ENCODE measurements around the gene SMARCD3. TPM values are rescaled to one million over a fixed set of nuclear protein-coding genes. Genes with fewer than 3 reads are reported as not detected.

The SMARCD3 gene
- total RNA-seq, 2 experiments from 2014 or later = 1.5 to 1.9 TPM

DNA sequence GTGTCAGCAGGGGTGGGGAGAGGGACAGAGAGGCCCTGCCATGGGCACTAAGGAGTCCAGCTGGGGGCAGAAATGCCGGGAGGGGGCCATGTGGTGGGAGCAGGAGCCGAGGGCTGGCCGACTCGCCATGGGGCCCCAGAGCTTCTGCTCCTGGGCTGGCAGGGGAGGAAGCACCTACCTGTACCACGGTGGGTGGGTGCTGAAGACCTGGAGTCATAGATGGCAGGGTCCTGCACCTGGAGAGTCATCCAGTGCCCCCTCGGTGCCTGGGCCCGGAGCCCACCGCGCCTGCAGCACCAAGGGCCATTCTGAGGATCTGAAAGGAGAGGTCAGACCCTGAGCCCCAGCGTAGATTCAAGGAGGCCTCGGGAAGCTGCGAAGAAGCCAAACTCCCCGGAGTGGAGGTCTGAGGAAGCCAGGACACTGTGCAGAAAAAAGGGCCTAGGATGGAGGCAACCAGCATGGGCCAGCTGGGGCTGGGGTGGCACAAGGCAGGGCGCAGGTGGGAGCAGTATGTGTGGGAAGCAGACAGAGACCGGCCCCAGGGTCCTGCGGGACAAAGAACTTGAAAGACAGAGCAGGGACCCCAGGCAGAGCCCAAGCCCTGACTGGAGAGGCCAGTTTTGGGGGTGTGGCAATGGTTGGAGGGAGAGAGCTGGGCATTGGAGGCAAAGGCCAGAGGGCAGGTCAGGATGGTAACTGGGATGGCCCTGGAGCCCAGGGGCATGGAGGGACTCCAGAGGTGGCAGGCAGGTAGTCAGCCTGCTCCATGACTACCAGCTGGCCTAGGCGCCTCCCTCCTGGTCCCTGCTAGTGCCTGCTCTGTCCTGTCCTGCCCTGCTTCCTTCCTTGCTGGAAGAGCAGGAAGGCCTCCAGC lies 26.7 kb upstream of the SMARCD3 start:
- BruUV-seq (replicated peaks) = no TSS peak
- intact Hi-C loops (cut with micrococcal nuclease; ENCODE audit: unreplicated experiment) = no loop called here
- Histone ChIP-seq H3K4me3 (ENCODE audit: low read depth, low read length, poor library complexity, severe bottlenecking) (no peak overlapping the region), H3K9me2 (ENCODE audit: insufficient read depth, low read length) (no peaks in the 10 kb centered on the region), H3K36me3 (ENCODE audit: insufficient read depth, low read length) (no peaks in the 10 kb centered on the region), H2AFZ (ENCODE audit: low read length) (no peak overlapping the region), H4K20me1 (ENCODE audit: insufficient read depth, low read length) (no peaks in the 10 kb centered on the region), H3K27ac (ENCODE audit: low read depth, low read length, poor library complexity, severe bottlenecking) (no peak overlapping the region), H3K4me2 (ENCODE audit: low read length) (no peak overlapping the region), H3K4me1 (ENCODE audit: insufficient read depth, low read length, poor library complexity, severe bottlenecking) (peaks cover 12% of the 10 kb centered on the region), H3K79me2 (ENCODE audit: insufficient read depth, low read depth, low read length) (no peaks in the 10 kb centered on the region), H3K9me3 (ENCODE audit: low read length) (no peaks in the 10 kb centered on the region)
- TF ChIP-seq, protein P1, sequence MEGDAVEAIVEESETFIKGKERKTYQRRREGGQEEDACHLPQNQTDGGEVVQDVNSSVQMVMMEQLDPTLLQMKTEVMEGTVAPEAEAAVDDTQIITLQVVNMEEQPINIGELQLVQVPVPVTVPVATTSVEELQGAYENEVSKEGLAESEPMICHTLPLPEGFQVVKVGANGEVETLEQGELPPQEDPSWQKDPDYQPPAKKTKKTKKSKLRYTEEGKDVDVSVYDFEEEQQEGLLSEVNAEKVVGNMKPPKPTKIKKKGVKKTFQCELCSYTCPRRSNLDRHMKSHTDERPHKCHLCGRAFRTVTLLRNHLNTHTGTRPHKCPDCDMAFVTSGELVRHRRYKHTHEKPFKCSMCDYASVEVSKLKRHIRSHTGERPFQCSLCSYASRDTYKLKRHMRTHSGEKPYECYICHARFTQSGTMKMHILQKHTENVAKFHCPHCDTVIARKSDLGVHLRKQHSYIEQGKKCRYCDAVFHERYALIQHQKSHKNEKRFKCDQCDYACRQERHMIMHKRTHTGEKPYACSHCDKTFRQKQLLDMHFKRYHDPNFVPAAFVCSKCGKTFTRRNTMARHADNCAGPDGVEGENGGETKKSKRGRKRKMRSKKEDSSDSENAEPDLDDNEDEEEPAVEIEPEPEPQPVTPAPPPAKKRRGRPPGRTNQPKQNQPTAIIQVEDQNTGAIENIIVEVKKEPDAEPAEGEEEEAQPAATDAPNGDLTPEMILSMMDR (conservative IDR thresholded peaks at IDR 0.05; ENCODE audit: low read length) = no peak
- TF ChIP-seq EZH2phosphoT487 (IDR thresholded peaks at IDR 0.05; ENCODE audit: borderline replicate concordance, low read depth, low read length) = no peak
- ChIA-PET CTCF (ENCODE audit: unreplicated experiment) (no interaction called here), POLR2A (interaction anchor here (0.6 to 0.9 kb wide), 2 partner anchors 11 to 170 kb away, joined by 5 read pairs; no protein-coding TSS in a partner anchor)
- DNase-seq (ENCODE audit: low spot score) = no peak

DNA sequence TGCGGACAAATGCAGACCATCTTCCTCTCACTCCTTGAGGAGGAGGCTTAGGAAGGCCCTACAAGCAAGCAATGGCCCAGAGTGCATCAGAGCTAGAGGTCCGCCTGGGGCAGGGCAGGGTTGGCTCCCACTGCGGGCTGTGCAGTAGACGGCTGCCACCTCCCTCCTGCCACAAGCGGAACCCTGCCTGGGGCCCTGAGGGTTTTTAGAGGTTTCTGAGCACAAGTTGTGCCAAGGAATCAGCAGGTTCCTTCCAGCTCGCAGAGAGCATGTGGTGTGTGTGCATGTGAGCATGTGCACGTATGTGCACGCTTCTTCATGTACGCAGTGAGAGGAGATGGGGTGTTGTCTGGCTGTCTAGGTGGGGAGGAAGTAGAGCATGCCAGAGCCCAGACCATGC lies 25.9 kb upstream of the SMARCD3 start:
- H2AFZ ChIP-seq (ENCODE audit: low read length) = no peak overlapping the region
- no peaks in the 10 kb centered on the region for H3K79me2 ChIP-seq (ENCODE audit: insufficient read depth, low read depth, low read length)
- intact Hi-C loops (cut with micrococcal nuclease; ENCODE audit: unreplicated experiment) = no loop called here
- H3K4me1 ChIP-seq (ENCODE audit: insufficient read depth, low read length, poor library complexity, severe bottlenecking) = peaks cover 12% of the 10 kb centered on the region
- no peak overlapping the region for H3K27ac ChIP-seq (ENCODE audit: low read depth, low read length, poor library complexity, severe bottlenecking)
- no TSS peak for BruUV-seq (replicated peaks)
- ChIA-PET CTCF (ENCODE audit: unreplicated experiment) (no interaction called here), POLR2A (no interaction called here)
- H3K4me3 ChIP-seq (ENCODE audit: low read depth, low read length, poor library complexity, severe bottlenecking) = no peak overlapping the region
- no peaks in the 10 kb centered on the region for H3K36me3 ChIP-seq (ENCODE audit: insufficient read depth, low read length)
- no peaks in the 10 kb centered on the region for H4K20me1 ChIP-seq (ENCODE audit: insufficient read depth, low read length)
- TF ChIP-seq EZH2phosphoT487 (IDR thresholded peaks at IDR 0.05; ENCODE audit: borderline replicate concordance, low read depth, low read length) = no peak
- TF ChIP-seq, protein P1 (conservative IDR thresholded peaks at IDR 0.05; ENCODE audit: low read length) = no peak
- no peak for DNase-seq (ENCODE audit: low spot score)
- no peak overlapping the region for H3K4me2 ChIP-seq (ENCODE audit: low read length)
- no peaks in the 10 kb centered on the region for H3K9me3 ChIP-seq (ENCODE audit: low read length)
- H3K9me2 ChIP-seq (ENCODE audit: insufficient read depth, low read length) = no peaks in the 10 kb centered on the region
